ENCODE measurements around the gene PRDM1. TPM values are rescaled to one million over a fixed set of nuclear protein-coding genes. Genes with fewer than 3 reads are reported as not detected.

PRDM1 gene
- total RNA-seq, 4 donors from 2014 or later = 18.3 to 75.8 (median 35.4) TPM

- Histone ChIP-seq H3K27ac (no peak overlapping the region), H3K9me3 (no peaks in the 10 kb centered on the region), H3K4me3 (no peak overlapping the region), H3K27me3 (no peaks in the 10 kb centered on the region), H3K36me3 (no peaks in the 10 kb centered on the region), H3K4me1 (peaks cover 0 to 19% (median 3%) of the 10 kb centered on the region in 3 donors)
- TF ChIP-seq, protein P1, sequence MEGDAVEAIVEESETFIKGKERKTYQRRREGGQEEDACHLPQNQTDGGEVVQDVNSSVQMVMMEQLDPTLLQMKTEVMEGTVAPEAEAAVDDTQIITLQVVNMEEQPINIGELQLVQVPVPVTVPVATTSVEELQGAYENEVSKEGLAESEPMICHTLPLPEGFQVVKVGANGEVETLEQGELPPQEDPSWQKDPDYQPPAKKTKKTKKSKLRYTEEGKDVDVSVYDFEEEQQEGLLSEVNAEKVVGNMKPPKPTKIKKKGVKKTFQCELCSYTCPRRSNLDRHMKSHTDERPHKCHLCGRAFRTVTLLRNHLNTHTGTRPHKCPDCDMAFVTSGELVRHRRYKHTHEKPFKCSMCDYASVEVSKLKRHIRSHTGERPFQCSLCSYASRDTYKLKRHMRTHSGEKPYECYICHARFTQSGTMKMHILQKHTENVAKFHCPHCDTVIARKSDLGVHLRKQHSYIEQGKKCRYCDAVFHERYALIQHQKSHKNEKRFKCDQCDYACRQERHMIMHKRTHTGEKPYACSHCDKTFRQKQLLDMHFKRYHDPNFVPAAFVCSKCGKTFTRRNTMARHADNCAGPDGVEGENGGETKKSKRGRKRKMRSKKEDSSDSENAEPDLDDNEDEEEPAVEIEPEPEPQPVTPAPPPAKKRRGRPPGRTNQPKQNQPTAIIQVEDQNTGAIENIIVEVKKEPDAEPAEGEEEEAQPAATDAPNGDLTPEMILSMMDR (IDR thresholded peaks at IDR 0.05) = no peak
- TF ChIP-seq POLR2A (IDR thresholded peaks at IDR 0.05) = no peak
- 74 to 89% methylated on average over 3 of the region's 3 CpGs for WGBS, 2 donors
- intact Hi-C loops (cut with DNase I) = no loop called here
- no peak for DNase-seq
Observed at GRCh38 chr6:106060167-106060566, 26.0 kb upstream of the PRDM1 start.

- H3K27ac ChIP-seq = peak overlapping the region in 1 of 4 donors; percentile 9
- peaks cover 0 to 11% (median 3%) of the 10 kb centered on the region in 3 donors for H3K4me1 ChIP-seq
- 40 to 48% methylated on average over 2 of the region's 2 CpGs for WGBS, 2 donors
- intact Hi-C loops (cut with DNase I) = no loop called here
- H3K9me3 ChIP-seq = no peaks in the 10 kb centered on the region
- DNase-seq = no peak
- H3K4me3 ChIP-seq = no peak overlapping the region
- no peaks in the 10 kb centered on the region for H3K27me3 ChIP-seq
- TF ChIP-seq POLR2A (IDR thresholded peaks at IDR 0.05) = no peak
- H3K36me3 ChIP-seq = no peaks in the 10 kb centered on the region
Observed at GRCh38 chr6:106063448-106063850, 22.7 kb upstream of the PRDM1 start.

DNA sequence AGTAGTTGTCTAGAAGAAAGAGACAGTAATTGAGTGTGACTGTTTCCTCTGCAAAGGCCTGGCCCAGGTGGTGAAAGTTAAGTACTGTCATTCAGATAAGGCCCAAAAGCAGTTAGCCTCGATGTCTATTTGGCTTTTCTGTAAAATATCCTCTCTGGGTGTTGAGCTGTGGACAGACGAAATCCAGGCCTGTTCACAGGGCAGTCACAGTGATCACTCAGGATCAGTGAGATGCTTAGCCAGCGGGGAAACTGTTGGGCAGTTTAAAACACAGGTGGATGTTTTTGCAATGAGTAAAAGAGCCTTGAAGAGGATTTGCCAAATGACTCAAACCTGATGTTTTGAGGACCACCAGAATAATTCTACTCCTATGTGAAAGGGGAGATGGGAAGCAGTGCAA is 22.0 kb upstream of the PRDM1 start:
- peaks cover 0 to 11% (median 3%) of the 10 kb centered on the region in 3 donors for H3K4me1 ChIP-seq
- H3K9me3 ChIP-seq = no peaks in the 10 kb centered on the region
- no peaks in the 10 kb centered on the region for H3K27me3 ChIP-seq
- H3K27ac ChIP-seq = no peak overlapping the region
- no peak for DNase-seq
- no peaks in the 10 kb centered on the region for H3K36me3 ChIP-seq
- H3K4me3 ChIP-seq = no peak overlapping the region
- TF ChIP-seq, protein P1 (IDR thresholded peaks at IDR 0.05) = no peak
- TF ChIP-seq POLR2A (IDR thresholded peaks at IDR 0.05) = no peak
- intact Hi-C loops (cut with DNase I) = no loop called here
- 59 to 61% methylated on average over 3 of the region's 3 CpGs for WGBS, 2 donors

DNA sequence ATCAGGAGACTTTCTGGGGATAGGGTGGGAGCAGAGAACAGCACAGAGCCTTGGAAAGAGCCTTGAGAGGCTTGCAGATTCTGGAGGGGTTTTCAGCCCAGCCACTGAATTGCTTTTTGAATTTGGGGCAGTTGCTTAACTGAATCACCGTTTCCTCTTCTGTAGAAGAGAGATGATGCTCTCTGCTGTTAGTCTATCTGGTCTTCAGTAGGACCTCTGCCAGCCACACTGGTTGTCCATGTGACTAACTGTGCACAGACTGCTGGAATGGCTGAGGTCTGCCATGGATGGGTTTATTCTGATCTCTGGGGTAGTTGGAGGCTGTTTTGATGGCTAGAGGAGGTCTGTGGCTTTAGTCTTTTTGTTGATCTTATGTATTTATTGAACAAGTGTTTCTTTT is 21.4 kb upstream of the PRDM1 start:
- TF ChIP-seq, protein P1 (IDR thresholded peaks at IDR 0.05) = no peak
- TF ChIP-seq POLR2A (IDR thresholded peaks at IDR 0.05) = no peak
- 80% methylated on average over 1 of the region's 1 CpG for WGBS, 2 donors
- no peak for DNase-seq
- no peaks in the 10 kb centered on the region for H3K36me3 ChIP-seq
- no peak overlapping the region for H3K27ac ChIP-seq
- intact Hi-C loops (cut with DNase I) = no loop called here
- H3K4me1 ChIP-seq = peaks cover 0 to 15% (median 6%) of the 10 kb centered on the region in 3 donors
- no peak overlapping the region for H3K4me3 ChIP-seq
- H3K9me3 ChIP-seq = no peaks in the 10 kb centered on the region
- H3K27me3 ChIP-seq = no peaks in the 10 kb centered on the region

GRCh38 chr6:106066989-106067388 is 19.1 kb upstream of the PRDM1 start:
- intact Hi-C loops (cut with DNase I) = no loop called here
- WGBS, 2 donors = 42 to 48% methylated on average over 1 of the region's 1 CpG
- H3K4me3 ChIP-seq = no peak overlapping the region
- no peaks in the 10 kb centered on the region for H3K36me3 ChIP-seq
- H3K4me1 ChIP-seq = peaks cover 0 to 17% (median 7%) of the 10 kb centered on the region in 3 donors
- TF ChIP-seq, protein P1 (IDR thresholded peaks at IDR 0.05) = no peak
- no peak for TF ChIP-seq POLR2A (IDR thresholded peaks at IDR 0.05)
- no peaks in the 10 kb centered on the region for H3K27me3 ChIP-seq
- no peak overlapping the region for H3K27ac ChIP-seq
- no peak for DNase-seq
- no peaks in the 10 kb centered on the region for H3K9me3 ChIP-seq

- DNase-seq = no peak
- Histone ChIP-seq H3K27ac (no peak overlapping the region), H3K27me3 (no peaks in the 10 kb centered on the region), H3K4me3 (no peak overlapping the region), H3K4me1 (peaks cover 0 to 6% (median 4%) of the 10 kb centered on the region in 3 donors), H3K36me3 (no peaks in the 10 kb centered on the region), H3K9me3 (no peaks in the 10 kb centered on the region)
- intact Hi-C loops (cut with DNase I) = no loop called here
- no peak for TF ChIP-seq POLR2A (IDR thresholded peaks at IDR 0.05)
- TF ChIP-seq, protein P1 (IDR thresholded peaks at IDR 0.05) = no peak
- WGBS, 2 donors = 17 to 23% methylated on average over 8 of the region's 8 CpGs
Observed at GRCh38 chr6:106069478-106069877, 16.7 kb upstream of the PRDM1 start.

Data from esophagus squamous epithelium (tissue), 5 donors.